GM12878 (cell line): ENCODE data around the gene HELZ. TPM values are rescaled to one million over a fixed set of nuclear protein-coding genes. Genes with fewer than 3 reads are reported as not detected.

Experiments
- ATAC-seq: fragments of 200-7000 bp; cut with Tn5 transposase; 3 replicates; pipeline ENCODE4 v1.9.1; 2020; ENCODE audit warnings: mild to moderate bottlenecking, moderate library complexity
- BruUV-seq: library from RNA; stranded (reverse); fragments of 400-500 nt; replicated peaks from 2 replicates; lab custom pipeline; 2021; lab: Mats Ljungman, UMichigan
- CTCF ChIA-PET: fragments of 300-600 bp; sonication (Branson Sonifier 250); formaldehyde crosslinking; extraction: SDS; loops from one replicate; lab custom pipeline; 2021; ENCODE audit warnings: inconsistent platforms; lab: Yijun Ruan, JAX
- POLR2A ChIA-PET: fragments of 350-600 bp; formaldehyde crosslinking; extraction: SDS; loops from one replicate; lab custom pipeline; 2021; ENCODE audit warnings: inconsistent platforms; lab: Charles Lee
- RAD21 ChIA-PET: fragments of 300-600 bp; sonication (Branson Sonifier 250); formaldehyde crosslinking; loops from one replicate; lab custom pipeline; 2023; ENCODE audit warnings: antibody characterized with exemption; ENCODE audit not compliant: unreplicated experiment; lab: Charles Lee
- SMC1A ChIA-PET: fragments of 300-600 bp; sonication (Branson Sonifier 250); formaldehyde crosslinking; loops from one replicate; lab custom pipeline; 2023; ENCODE audit not compliant: unreplicated experiment, uncharacterized antibody; lab: Charles Lee
- DNase-seq: peaks from one replicate; pipeline ENCODE4 v3.0.0-alpha.2; 2011; ENCODE audit warnings: low read depth, low spot score
- FAIRE-seq: peaks from 3 replicates; lab custom pipeline; 2011; peaks lifted over from hg19 to GRCh38; lab: Jason Lieb, UNC
- H2AFZ ChIP-seq: 2 replicates; pipeline ENCODE4 v1.6.0; 2011; ENCODE audit warnings: low read depth, low read length, control low read depth; ENCODE audit not compliant: control insufficient read depth
- H3K27ac ChIP-seq: 2 replicates; pipeline ENCODE4 v1.5.1; 2011; ENCODE audit warnings: control low read depth; ENCODE audit not compliant: control insufficient read depth, insufficient read depth
- H3K27me3 ChIP-seq, 2 experiments: replicated peaks in 1 of 2; 2 replicates each; pipeline versions ENCODE4 v1.6.0 to v1.6.1; 2011; ENCODE audit warnings: low read length in 1 of 2; ENCODE audit not compliant: control insufficient read depth in 2 of 2, insufficient read depth in 2 of 2
- H3K36me3 ChIP-seq, 2 experiments: 2 replicates each; pipeline ENCODE4 v1.5.1; 2011; ENCODE audit warnings: low read length in 1 of 2; ENCODE audit not compliant: control insufficient read depth in 2 of 2, insufficient read depth in 2 of 2
- H3K4me1 ChIP-seq: 2 replicates; pipeline ENCODE4 v1.6.1; 2011; ENCODE audit warnings: mild to moderate bottlenecking, low read length, moderate library complexity, mixed read lengths; ENCODE audit not compliant: control insufficient read depth, insufficient read depth
- H3K4me2 ChIP-seq: 2 replicates; pipeline ENCODE4 v1.6.0; 2011; ENCODE audit warnings: control low read depth; ENCODE audit not compliant: control insufficient read depth, insufficient read depth
- H3K4me3 ChIP-seq: fragments of 200-600 bp; sonication (generic); 2 replicates; pipeline ENCODE4 v1.5.1; 2016
- H3K79me2 ChIP-seq: 2 replicates; pipeline ENCODE4 v1.6.0; 2011; ENCODE audit warnings: low read length; ENCODE audit not compliant: control insufficient read depth, insufficient read depth
- H3K9ac ChIP-seq: 2 replicates; pipeline ENCODE4 v1.8.0; 2011; ENCODE audit warnings: low read length, control low read depth, mixed read lengths; ENCODE audit not compliant: control insufficient read depth, insufficient read depth
- H3K9me3 ChIP-seq: replicated peaks from 3 replicates; pipeline ENCODE4 v1.5.1; 2011; ENCODE audit warnings: mild to moderate bottlenecking, low read length; ENCODE audit not compliant: control insufficient read depth, insufficient read depth
- H4K20me1 ChIP-seq: 2 replicates; pipeline ENCODE4 v1.6.0; 2011; ENCODE audit not compliant: control insufficient read depth, insufficient read depth
- ASH2L ChIP-seq: fragments of 300-600, 200-600 bp; sonication (generic); IDR thresholded peaks from 2 replicates; pipeline ENCODE4 v1.6.1; 2017; ENCODE audit warnings: low read depth, mild to moderate bottlenecking, borderline replicate concordance
- CHD4 ChIP-seq: fragments of 200-600 bp; sonication (generic); IDR thresholded peaks from 2 replicates; pipeline ENCODE4 v1.6.1; 2016; ENCODE audit warnings: mild to moderate bottlenecking
- CUX1 ChIP-seq: IDR thresholded peaks from 2 replicates; pipeline ENCODE4 v1.6.1; 2012; ENCODE audit warnings: improper control_type of control experiment, low read depth, low read length; ENCODE audit not compliant: insufficient replicate concordance
- MXI1 ChIP-seq: fragments of 150-350 bp; IDR thresholded peaks from 2 replicates; pipeline ENCODE4 v1.6.1; 2011; ENCODE audit warnings: low read depth, mild to moderate bottlenecking, inconsistent platforms, low read length, improper control_type of control experiment
- NR2C2 ChIP-seq: IDR thresholded peaks from 2 replicates; pipeline ENCODE4 v1.6.1; 2011; ENCODE audit warnings: borderline replicate concordance, low read depth; ENCODE audit not compliant: control insufficient read depth, insufficient read length
- PKNOX1 ChIP-seq: fragments of 450-650 bp; IDR thresholded peaks from 2 replicates; pipeline ENCODE4 v1.6.1; 2016; ENCODE audit warnings: mild to moderate bottlenecking
- PML ChIP-seq: IDR thresholded peaks from 2 replicates; pipeline ENCODE4 v1.6.1; 2012; ENCODE audit warnings: low read length, inconsistent platforms
- SMAD5 ChIP-seq: IDR thresholded peaks from 2 replicates; pipeline ENCODE4 v1.6.1; 2016; ENCODE audit warnings: antibody characterized with exemption, low read depth
- TCF12 ChIP-seq: IDR thresholded peaks from 2 replicates; pipeline ENCODE4 v1.6.1; 2011; ENCODE audit warnings: low read depth, mild to moderate bottlenecking, low read length
- USF1 ChIP-seq: IDR thresholded peaks from 2 replicates; pipeline ENCODE4 v1.6.1; 2011; ENCODE audit warnings: borderline replicate concordance, low read depth, mild to moderate bottlenecking, moderate library complexity, mixed read lengths, low read length; ENCODE audit not compliant: insufficient read depth; ENCODE audit errors: extremely low read length
- YBX1 ChIP-seq: fragments of 450-650 bp; IDR thresholded peaks from 2 replicates; pipeline ENCODE4 v1.6.1; 2016; ENCODE audit warnings: antibody characterized with exemption
- ZBTB11 ChIP-seq: fragments of 450-650 bp; formaldehyde crosslinking; IDR thresholded peaks from 2 replicates; pipeline ENCODE4 v1.5.0; 2022; ENCODE audit warnings: mild to moderate bottlenecking, missing genetic modification characterization
- WGBS: methylation state at CpG from one replicate; pipeline ENCODE4 v1.1.6; 2016; ENCODE audit warnings: low lambda C conversion rate; ENCODE audit not compliant: insufficient replicate concordance, insufficient coverage; ENCODE audit errors: missing lambda C conversion rate; 5-methylcytosine and 5-hydroxymethylcytosine counted together
- in situ Hi-C: fragments of 300-500 bp; cut with MboI; formaldehyde crosslinking; loops from 9 replicates; pipeline ENCODE4 v1.14.3; 2018; ENCODE audit warnings: mixed read lengths
- intact Hi-C: fragments of 100-400 bp; cut with micrococcal nuclease; formaldehyde crosslinking; loops from one replicate; pipeline ENCODE4 v1.14.2; 2022; ENCODE audit not compliant: unreplicated experiment
- polyA plus RNA-seq, 11 experiments: library from polyadenylated mRNA; depleted of rRNA in 4 of 11; unstranded in 6 of 11; stranded (reverse) in 5 of 11; fragments of >200 nt; fragmentation: Nextera tagmentation in 4 of 11; fragmentation: Illumina TruSeq in 1 of 11; extraction: Ambion mirVana in 4 of 11; extraction: Trizol in 1 of 11; gene quantifications; 1 replicate in 1 of 11; 2 replicates in 10 of 11; pipeline versions ENCODE4 v1.2.1 to v1.2.3, GENCODE V29; 2011 to 2016; ENCODE audit warnings: inconsistent platforms in 2 of 11, missing spikeins in 2 of 11, low read depth in 1 of 11
- total RNA-seq, 4 experiments: library from RNA; depleted of rRNA in 3 of 4; stranded (reverse); fragments of >200 nt in 3 of 4; fragmentation: Illumina TruSeq in 1 of 4; extraction: Trizol in 1 of 4; gene quantifications; 2 replicates each; pipeline versions ENCODE4 v1.2.1 to v1.2.3, GENCODE V29; 2013 to 2021

The HELZ gene
- total and polyA plus RNA-seq, 10 of the 15 experiments (the other 5 are each of a cell fraction or from before 2014, with no cell fraction given): 1.5 to 36.8 (median 19.1) TPM

- TF ChIP-seq USF1 (no peak), PKNOX1 (no peak), YBX1 (no peak)
Measured at GRCh38 chr17:67026341-67026740, 218.7 kb downstream of the HELZ start (continued).

DNA sequence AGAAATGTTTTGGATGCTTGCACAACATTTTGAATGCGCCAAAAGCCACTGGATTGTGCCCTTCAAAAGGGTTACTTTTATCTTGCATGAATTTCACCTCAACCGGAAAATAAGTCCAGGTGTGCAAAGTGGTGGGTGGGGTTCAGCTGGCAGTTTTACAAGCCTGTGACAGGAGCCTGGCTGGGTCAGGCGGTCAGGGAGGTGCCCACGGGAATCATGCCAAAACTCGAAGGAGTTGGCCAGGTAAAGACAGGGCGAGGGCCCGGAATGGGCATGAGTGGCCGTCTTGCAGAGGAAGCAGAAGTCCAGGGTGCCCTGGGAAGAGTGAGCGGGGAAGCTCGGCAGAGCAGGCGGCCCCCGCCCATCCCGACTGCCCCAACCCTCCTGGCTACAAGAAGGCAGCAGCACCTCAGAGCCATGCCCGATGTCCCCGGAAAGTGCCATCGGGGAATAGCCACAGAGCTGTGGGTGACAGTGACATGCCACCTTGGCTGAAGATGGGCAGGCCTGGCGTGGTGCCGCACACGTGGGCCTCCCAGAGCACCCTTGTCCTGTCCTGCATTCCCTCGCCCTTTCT, 219.7 kb downstream of the HELZ start:
- Histone ChIP-seq H4K20me1 (no peaks in the 10 kb centered on the region), H3K79me2 (no peaks in the 10 kb centered on the region), H3K36me3 (no peaks in the 10 kb centered on the region), H3K9me3 (no peaks in the 10 kb centered on the region), H3K27me3 (no peaks in the 10 kb centered on the region), H3K4me1 (no peaks in the 10 kb centered on the region), H3K27ac (no peak overlapping the region), H3K4me2 (no peak overlapping the region), H3K4me3 (no peak overlapping the region), H3K9ac (no peak overlapping the region), H2AFZ (no peak overlapping the region)
- WGBS: 48% methylated on average over 19 of the region's 20 CpGs
- BruUV-seq: no TSS peak
- ATAC-seq (no peak), DNase-seq (no peak), FAIRE-seq (no peak)
- in situ Hi-C loops (no loop called here), intact Hi-C loops (no loop called here)
- CTCF ChIA-PET: no interaction called here
- POLR2A ChIA-PET: no interaction called here
- RAD21 ChIA-PET: no interaction called here
- SMC1A ChIA-PET: interaction anchor here (0.5 kb wide), 1 partner anchor 1292 kb away, joined by 4 read pairs; no protein-coding TSS in a partner anchor
- TF ChIP-seq ZBTB11 (CRISPR knock-in tag) (no peak), CHD4 (no peak), ASH2L (no peak), MXI1 (no peak), PML (no peak), NR2C2 (no peak), SMAD5 (no peak), TCF12 (no peak), CUX1 (no peak)
